ENCODE results near the gene EEA1.

GRCh38 chr12:92848740-92849139, 80.4 kb downstream of the EEA1 start:
- no peak for TF ChIP-seq CTCF (IDR thresholded peaks at IDR 0.05)
- TF ChIP-seq POLR2A (IDR thresholded peaks at IDR 0.05): no peak

Data from esophagus squamous epithelium (tissue), 4 donors.